NCI-H146 (cell line): ENCODE data around the gene ATP6AP1.
A peak's percentile ranks its signal among the peaks of the same experiment; 100 is the strongest.

Experiments used
- DNase-seq: peaks from one replicate; lab custom pipeline; 2025; lab: John Stamatoyannopoulos, UW

Gene ATP6AP1

DNA sequence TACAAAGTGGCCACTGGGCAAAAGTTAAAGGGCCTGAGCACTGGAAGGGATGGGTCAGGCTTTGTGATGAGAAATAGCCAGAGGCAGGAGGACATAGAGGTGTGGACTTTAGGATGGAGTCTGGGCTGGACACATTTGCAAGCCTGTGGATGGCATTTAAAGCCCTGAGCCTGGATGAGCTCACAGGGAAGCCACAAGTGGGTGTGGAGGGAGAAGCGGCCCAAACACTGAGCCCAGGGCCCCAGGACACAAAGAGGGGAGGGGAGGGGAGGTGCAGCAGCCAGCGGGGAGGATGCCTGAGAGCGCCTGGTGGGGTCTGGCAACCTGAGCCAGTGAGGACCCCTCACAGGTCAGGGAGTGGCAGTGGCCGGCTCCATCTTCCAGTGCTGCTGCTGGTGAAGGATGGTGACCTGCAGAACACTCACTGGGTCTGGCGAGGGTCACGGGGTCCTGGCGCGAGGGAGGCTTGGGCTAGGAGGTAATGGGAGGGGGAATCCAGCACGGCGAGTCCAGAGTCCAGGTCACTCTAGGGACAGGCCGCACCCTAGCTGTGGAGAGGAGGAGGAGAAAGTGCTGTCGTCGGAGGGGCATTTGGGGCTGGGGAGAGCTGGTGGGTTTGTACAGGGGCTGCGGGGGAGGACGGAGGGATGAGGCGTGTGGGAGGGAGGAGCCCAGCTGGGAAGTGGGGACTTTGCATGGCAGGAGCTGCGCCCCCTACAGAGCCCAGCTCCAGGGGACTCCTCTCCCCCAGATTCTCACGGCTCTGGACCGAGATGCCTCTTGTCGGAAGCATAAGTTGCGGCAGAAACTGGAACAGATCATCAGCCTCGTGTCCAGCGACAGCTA lies 43.6 kb downstream of the ATP6AP1 start:
- no peak for DNase-seq

DNA sequence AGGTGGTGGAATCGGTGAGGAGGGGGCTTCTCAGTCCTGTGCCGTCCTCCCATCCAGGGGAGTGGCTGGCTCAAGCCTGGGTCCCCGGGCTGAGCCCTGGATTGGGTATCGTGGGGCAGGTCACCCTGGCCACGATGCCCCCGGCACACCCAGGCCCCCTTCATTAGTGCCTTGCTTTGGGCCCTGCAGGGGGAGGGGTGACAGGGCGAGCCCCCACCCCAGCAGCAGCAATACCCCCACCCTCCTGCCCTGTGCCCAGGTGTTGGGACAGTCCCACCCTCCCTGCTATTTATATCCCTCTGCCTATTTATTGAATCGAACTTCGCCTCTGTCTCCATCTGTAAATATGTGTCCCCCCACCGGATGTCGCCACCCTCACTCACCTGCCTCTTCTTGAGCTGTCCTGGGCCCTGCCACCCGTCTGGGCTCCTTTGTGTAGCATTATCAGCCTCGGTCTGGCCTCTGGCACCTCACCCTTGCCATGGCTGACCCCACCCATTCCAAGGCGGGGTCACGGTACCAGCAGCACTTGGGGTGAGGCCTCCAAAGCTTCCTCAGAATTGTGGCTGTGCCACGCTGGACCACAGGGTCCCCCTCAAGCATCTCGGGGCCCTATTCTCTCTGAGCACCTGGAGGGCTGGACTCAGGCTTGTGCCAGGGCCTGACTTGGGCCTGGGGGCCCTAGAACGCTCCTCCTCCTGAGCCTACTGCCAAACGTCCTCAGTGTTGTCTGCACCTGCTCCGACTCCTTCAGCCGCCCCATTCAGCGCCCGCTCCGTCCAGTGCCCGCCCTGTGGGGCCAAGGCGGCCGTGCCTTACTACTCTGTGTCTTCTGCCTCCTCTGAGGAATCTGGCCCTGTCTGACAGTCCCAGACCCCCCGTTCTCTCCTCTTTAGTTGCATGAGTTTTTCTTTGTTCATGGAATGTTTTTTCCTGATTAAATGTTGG lies 44.5 kb downstream of the ATP6AP1 start:
- no peak for DNase-seq

DNA sequence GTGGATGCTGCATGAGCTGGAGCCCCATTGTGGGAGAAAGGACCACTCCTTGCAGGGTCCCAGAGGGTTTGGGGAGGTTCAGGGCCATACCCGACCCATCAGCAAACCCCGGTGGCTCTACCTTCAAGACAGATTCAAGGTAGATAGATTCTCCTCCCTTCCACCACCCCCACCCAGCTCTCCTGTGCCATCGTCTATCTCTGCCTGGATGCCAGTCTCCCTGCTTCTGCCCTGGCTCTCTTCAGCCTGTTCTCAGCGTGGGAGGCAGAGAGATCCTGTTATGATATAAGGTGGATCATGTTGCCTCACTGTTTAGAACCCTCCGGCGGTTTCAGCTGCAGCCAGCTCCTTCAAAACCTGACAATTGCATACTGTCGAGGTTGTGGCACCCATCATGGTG lies 45.2 kb downstream of the ATP6AP1 start:
- no peak for DNase-seq

DNA sequence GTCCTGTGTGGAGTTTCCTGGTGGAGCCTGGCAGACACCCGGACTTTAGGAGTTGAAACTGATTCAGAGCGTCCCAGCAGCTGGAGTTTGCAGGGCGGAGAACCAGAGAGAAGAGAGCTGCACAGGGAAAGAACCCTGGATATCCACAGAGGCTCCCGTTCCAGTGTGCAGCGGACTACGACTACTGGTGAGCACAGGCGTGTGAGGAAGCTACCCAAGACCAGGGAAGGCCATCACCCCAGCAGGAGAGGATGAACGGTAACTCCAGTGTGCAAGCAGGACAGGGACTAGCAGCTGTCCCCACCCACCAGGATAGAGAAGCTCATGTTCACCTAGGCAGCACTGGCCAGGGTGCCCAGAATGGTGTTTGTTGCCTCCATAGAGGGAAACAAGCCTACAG lies 48.3 kb downstream of the ATP6AP1 start:
- DNase-seq, result no peak

DNA sequence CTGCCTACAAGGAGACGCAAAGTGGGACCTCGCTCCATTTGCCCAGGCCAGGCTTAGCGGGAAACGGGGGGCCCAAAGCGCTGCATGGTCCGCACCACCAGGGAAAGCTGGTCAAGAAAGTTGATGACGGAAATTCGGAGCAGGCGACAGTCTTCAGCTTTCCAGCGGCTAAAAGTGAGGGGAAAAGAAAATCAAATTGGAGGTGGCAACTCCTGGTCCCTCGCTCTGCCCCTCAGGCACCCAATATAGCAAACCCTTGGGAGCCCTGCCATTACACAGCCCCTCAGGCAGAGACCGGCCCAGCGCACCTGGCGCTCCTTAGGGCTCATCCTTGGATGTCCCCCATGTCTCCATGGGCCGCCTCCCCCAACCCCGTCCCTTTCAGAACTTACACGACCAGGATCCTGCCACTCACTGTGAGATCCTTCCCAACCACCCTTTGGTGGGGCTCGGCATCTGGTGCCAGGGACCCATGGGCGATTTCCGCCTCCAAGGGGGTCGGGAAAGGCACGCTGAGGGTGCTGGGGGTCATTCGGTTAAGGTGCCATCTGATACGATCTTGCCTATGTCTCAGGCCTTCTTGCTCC lies 49.5 kb downstream of the ATP6AP1 start:
- no peak for DNase-seq

DNA sequence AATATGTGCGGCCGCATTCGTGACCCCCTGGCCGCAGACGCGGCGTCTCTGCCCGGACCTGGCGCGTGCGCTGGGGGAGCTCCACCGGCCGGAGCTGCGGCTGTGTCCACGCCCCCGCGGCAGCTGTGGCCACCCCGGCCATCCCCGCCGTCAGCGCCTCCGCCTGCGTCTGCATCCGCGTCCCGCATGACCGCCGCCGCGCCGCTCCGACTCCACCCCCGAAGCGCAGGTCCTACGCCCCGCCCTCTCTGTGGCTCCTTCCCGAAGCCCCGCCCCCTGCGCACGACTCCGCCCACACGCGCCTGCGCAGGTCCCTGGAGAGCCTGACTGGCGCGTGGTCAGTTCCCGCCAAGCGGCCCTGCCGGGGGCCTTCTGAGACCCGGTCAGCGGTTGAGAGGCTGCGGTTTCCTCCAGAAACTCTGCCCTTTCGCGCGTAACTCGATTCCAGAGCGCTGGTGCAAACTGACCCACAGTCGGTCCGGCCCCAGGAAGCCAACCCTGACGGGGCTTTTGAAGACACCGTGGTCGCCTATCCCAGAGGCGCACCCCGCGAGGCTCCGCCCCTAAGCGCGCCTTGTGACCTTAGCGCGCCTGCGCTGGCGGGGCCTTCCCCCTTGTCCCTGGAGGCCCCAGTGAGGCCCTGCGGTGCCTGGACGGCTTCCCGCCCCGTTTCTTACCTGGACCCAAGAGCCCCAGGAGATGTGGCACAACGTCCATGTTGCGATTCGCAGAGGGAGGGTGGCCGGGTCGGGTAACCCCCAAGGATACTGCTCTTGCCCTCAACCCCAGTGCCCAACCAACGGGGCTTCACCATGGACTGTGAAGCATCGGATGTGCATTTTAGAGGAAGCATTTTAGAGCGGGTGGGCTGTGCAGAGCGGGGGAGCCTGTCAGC lies 50.5 kb downstream of the ATP6AP1 start, which contains the start of gene LAGE3:
LAGE3 (minus strand) TSS at position 554 of the 895 bp plus-strand sequence; CDS start at position 188, 366 bp downstream.
- DNase-seq, result peak; percentile 91

DNA sequence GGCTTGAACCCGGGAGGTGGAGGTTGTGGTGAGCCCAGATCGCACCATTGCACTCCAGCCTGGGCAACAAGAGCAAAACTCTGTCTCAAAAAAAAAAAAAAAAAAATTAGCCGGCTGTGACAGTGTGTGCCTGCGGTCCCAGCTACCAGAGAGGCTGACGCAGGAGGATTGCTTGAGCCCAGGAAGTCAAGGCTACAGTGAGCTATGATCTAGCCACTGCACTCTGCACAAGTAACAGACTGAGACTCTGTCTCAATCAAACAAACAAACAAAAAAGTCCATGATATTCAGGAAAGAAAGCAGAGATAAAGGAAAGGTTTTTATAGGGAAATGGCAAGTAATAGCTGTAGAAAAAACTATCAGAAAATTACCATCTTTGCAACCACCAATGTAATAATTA lies 52.7 kb downstream of the ATP6AP1 start:
- DNase-seq, result no peak

DNA sequence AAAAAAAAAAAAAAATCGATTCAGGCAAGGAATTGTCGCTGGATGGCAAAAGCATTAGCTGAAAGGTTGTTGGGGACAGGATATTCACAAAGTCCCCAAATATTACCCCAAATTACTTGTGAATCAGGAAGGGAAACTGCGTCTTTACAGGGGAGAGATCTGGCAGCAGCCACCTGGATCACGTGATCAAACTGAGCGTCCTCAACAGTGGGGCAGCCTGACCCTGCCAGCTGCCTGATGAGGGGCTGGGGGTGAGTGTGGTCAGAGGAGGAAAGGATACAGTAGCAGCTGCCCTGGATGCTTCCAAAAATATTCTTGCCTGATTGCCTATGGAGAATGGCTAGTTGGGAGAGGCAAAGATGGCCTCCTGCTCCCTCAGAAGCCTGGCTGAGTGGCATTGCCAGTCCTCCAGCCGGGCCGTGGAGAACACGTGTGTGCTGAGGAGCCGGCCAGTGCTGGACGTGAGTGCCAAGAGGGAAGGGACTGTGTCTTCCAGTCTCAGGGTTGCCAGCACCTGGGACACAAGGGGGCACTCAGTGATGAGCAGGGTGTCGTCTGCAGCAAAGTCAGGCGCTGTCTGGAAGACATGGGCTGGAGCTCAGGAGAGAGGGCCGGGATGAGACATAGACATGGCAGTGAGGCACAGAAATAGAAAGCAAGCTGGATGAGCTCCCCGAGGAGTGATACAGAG lies 53.6 kb downstream of the ATP6AP1 start:
- no peak for DNase-seq

DNA sequence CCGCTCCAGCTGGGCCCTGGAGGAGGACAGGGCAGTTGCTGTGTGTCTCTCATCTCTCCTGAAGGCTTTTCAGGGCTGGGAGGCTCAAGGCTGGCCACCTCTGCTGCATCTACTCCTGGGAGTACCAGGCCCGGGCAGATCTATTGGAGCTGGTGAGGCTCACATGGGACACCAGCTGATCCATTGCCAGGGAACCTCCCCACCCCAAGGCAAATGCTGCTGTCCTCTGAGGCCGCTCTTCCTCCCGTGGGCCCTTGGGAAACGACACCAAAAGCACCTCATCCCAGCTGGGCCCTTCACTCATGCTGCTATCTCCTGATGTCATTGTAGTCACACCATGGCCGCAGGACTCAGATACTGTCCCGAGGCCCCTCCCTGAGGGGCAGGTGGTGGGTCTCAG lies 54.3 kb downstream of the ATP6AP1 start:
- DNase-seq, result no peak

DNA sequence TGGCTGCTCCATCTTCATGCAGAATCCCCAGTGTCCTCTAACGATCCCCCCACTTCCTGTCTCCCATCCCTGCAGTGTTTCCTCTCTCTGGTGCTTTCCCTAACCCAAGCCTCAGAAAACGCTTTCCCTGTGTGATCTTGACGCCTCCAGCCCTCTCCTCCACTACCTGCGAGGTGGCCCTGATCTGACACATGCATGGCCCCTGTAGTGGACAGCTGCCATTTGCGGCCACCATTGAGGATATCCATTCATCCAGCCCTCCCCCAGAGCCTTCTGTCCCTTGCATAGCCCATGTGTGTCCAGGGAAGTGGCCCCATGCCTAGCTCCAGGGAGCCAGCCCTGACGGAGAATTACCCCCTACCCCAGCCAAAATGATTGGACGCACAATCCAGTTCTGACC lies 54.8 kb downstream of the ATP6AP1 start:
- no peak for DNase-seq

DNA sequence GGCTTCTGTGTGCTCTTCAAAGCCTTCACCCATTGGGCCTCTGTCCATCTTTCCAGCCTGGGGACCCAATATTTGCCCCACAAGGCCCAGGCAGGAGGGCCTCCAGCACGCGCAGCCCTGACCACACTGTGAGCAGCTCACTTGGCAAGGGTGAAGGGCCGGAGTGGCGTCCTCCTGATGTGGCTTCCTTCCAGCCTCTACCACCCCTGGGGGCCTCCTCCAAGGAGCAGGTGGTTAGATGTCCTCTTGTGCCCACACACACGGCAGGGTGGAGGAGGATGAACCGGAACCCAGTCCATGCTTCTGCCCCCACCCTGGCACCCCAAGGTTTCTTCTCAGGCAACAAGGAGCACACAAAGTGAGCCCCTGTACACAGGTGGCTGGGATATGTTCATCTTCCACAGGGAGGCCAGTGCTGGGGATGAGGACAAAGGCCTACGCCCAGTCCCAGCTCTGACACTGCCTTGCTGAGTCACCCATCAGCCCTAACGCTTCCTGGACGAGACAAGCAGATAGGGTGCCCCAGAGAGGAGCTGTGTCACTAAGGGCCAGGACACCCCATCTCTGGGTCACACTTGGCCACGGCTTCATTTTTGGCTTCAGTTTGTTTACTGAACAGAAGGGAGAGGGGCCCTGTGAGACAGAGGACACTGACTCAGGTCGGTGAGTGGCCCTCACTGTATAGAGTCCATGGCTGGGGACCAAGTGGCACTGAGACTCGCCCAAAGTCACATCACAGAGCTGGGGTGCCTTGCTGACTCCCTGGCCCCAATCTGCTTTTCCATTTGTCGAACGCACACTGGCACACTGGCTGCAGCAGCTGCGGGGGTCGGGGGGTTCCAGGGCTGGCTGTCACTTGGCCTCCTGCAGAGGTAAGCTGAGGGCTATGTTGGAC lies 56.0 kb downstream of the ATP6AP1 start:
- no peak for DNase-seq

DNA sequence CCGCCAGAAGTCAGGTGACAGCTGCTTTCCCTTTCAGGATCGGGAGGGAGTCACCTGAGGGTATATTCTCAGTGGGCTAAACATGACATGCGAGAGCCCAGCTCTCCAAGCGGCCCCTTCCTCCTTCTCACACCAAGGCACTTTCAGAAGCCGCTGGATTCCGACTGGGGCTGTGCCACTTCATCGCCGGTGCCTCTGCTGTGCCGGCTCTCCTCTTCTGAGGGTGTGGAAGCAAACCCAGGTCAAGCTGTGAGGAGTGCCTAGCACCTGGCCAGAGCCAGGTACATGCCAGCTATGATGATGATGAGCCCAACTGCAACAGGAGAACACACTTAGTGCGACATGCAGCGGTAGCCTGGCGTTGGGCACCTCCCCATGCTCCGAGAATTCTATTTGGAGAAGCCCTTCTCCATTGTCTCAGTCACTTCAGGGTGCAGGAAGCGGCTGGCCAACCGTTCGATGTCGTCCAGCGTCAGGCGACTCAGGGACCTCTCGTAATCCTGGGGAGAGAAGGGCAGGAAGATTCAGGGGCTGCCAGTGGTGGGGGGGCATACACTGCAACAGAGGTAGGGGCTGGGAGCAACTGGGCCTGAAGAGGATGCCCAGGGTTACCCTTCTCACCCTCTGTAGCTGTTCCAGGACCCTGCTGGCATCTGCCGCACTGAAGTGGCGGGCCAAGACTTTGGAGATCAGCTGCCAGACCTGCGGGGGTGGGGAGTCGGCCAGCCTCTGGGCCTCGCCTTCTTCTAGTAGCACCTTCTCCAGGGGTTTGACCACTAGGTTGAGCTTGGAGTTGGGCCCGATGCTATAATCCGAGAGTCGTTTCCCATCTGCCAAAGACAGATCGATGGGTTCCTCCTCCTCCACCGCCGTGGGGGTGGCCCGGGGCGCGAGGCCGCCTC lies 56.9 kb downstream of the ATP6AP1 start:
- DNase-seq, result no peak

DNA sequence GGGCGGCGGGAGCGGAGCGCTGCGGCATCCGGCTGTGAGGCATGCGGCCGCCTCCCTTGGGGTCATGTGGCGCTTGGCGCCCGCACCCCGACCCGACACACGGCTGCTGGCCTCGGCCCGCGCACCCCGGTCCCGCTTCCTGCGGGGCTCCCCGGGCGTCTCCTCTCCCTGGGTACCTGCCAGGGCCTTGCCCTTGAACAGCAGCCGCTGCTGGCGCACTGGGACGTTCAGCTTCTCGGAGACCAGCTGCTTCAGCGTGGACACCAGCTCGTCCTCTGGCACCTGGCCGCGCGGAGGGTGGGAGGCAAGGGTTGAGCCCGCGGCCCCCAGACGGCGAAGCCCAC lies 57.5 kb downstream of the ATP6AP1 start:
- peak; percentile 32 for DNase-seq
